Measurements from ENCODE around the gene THBD.

THBD gene

DNA sequence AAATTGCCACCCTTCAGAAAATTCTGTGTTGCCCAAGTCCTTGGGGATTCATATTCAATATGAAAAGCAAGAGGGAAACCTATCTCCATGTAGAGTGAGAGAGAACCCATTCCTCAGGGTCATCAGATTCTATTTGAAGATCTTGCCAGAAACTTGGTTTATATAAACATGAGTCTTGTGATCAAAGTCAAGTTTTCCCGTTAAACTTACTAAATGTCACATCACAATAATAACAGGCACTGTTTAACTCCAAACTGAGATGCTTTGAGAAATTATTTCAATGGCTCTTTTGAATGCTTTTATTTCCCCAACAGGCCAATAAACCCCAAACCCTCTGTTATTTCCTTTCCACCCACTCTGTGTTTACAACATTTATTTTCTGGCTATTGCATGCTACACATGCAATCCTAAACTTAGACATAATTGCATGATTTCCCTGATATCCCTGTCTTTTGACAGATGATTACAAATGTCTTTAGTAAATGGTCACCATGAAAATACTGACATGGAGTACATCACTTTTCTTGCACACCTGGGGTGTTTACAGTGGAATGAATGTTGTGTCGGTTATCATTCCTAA, 45.5 kb downstream of the THBD start:
- H3K27me3 ChIP-seq (replicated peaks; ENCODE audit: control insufficient read depth, insufficient read depth, low read length): peaks cover 1% of the 10 kb centered on the region
- H3K36me3 ChIP-seq (ENCODE audit: control insufficient read depth, insufficient read depth, low read length): no peaks in the 10 kb centered on the region
- TF ChIP-seq, protein P1, sequence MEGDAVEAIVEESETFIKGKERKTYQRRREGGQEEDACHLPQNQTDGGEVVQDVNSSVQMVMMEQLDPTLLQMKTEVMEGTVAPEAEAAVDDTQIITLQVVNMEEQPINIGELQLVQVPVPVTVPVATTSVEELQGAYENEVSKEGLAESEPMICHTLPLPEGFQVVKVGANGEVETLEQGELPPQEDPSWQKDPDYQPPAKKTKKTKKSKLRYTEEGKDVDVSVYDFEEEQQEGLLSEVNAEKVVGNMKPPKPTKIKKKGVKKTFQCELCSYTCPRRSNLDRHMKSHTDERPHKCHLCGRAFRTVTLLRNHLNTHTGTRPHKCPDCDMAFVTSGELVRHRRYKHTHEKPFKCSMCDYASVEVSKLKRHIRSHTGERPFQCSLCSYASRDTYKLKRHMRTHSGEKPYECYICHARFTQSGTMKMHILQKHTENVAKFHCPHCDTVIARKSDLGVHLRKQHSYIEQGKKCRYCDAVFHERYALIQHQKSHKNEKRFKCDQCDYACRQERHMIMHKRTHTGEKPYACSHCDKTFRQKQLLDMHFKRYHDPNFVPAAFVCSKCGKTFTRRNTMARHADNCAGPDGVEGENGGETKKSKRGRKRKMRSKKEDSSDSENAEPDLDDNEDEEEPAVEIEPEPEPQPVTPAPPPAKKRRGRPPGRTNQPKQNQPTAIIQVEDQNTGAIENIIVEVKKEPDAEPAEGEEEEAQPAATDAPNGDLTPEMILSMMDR (IDR thresholded peaks at IDR 0.05; ENCODE audit: insufficient read depth, low read length, poor library complexity, severe bottlenecking): no peak
- H3K4me3 ChIP-seq (replicated peaks; ENCODE audit: low read depth, low read length): no peak overlapping the region
- DNase-seq (ENCODE audit: extremely low read depth, insufficient read length): no peak

DNA sequence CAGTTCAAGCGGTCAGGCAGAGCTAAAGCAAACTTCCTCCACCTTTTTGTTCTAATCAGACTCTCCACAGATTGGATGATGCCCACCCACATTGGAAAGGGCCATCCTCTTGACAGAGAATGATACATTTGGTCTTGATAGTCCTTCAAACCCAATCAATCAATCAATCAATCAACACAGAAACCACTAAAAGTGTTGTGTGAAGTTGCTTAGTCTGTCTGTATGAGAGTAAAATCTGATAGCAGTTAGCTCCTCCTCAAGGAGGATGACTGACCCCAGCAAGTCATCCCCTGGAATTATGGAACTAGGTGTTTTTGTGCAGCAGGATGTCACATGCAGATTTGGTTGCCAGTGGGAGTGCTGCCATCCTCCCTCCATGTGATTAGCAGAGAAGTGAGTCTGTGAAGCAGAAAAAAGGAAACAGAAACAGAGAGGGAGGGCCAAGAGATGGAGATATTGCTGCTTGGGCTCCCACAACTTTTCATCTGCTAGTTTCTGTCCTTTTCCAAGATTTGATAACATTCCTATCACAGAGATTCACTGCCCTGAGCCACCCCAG, 46.3 kb downstream of the THBD start:
- TF ChIP-seq, protein P1 (IDR thresholded peaks at IDR 0.05; ENCODE audit: insufficient read depth, low read length, poor library complexity, severe bottlenecking): no peak
- no peak for DNase-seq (ENCODE audit: extremely low read depth, insufficient read length)
- Histone ChIP-seq H3K4me3 (replicated peaks; ENCODE audit: low read depth, low read length) (no peak overlapping the region), H3K27me3 (replicated peaks; ENCODE audit: control insufficient read depth, insufficient read depth, low read length) (peaks cover 1% of the 10 kb centered on the region), H3K36me3 (ENCODE audit: control insufficient read depth, insufficient read depth, low read length) (no peaks in the 10 kb centered on the region)

DNA sequence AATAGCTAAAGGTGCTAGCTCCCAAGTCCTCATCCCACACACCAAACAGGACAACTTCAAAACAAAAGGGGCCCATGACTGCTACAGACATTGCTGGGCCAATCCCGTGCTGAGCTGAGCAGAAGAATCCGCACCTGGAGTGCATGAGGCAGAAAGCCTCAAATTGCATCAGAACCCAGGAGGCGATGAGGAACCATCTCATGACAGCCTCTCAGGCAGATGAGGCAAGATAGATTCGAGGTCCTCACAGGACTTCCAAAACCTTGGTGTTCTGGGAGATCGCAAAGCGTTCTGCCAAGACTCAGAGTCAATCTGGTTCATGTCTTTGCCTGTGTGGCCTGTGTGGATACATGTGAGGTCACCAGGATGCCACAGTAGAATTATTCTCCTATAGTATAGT, 47.2 kb downstream of the THBD start:
- Histone ChIP-seq H3K36me3 (ENCODE audit: control insufficient read depth, insufficient read depth, low read length) (no peaks in the 10 kb centered on the region), H3K27me3 (replicated peaks; ENCODE audit: control insufficient read depth, insufficient read depth, low read length) (peaks cover 1% of the 10 kb centered on the region), H3K4me3 (replicated peaks; ENCODE audit: low read depth, low read length) (no peak overlapping the region)
- DNase-seq (ENCODE audit: extremely low read depth, insufficient read length): no peak
- TF ChIP-seq, protein P1 (IDR thresholded peaks at IDR 0.05; ENCODE audit: insufficient read depth, low read length, poor library complexity, severe bottlenecking): no peak

DNA sequence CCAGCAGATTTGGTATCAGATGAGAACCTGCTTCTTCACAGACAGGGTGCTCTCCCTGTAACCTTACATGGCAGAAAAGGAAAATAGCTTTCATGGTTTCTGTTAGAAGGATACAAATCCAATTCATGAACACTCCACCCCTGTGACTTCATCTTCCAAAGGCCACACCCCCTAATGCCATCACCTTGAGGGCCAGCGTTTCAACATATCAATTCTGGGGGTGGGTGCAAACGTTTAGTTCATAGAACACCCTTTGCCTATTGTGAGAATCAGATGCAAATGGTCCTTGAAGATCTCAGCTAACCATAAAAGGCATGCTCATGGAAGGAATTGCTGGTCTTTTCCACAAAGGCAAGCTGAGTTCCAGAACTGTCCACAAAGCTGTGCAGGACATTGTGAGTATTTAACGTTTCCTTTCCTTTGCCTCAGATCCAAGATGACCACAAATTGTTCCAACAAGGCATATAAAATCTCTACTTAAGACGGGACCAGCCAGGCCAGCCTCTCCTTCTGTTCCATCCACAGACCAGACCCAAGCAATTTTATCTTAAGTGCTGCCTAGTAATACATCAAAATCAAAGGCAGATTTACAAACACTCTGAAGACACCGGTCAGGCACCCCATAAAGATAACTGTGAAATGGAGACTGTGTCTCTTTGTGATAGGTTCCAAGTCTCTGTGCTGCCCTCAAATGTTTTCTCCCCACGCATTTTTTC, 49.1 kb downstream of the THBD start:
- no peak overlapping the region for H3K4me3 ChIP-seq (replicated peaks; ENCODE audit: low read depth, low read length)
- TF ChIP-seq, protein P1 (IDR thresholded peaks at IDR 0.05; ENCODE audit: insufficient read depth, low read length, poor library complexity, severe bottlenecking): no peak
- H3K27me3 ChIP-seq (replicated peaks; ENCODE audit: control insufficient read depth, insufficient read depth, low read length): peaks cover 1% of the 10 kb centered on the region
- no peak for DNase-seq (ENCODE audit: extremely low read depth, insufficient read length)
- no peaks in the 10 kb centered on the region for H3K36me3 ChIP-seq (ENCODE audit: control insufficient read depth, insufficient read depth, low read length)

DNA sequence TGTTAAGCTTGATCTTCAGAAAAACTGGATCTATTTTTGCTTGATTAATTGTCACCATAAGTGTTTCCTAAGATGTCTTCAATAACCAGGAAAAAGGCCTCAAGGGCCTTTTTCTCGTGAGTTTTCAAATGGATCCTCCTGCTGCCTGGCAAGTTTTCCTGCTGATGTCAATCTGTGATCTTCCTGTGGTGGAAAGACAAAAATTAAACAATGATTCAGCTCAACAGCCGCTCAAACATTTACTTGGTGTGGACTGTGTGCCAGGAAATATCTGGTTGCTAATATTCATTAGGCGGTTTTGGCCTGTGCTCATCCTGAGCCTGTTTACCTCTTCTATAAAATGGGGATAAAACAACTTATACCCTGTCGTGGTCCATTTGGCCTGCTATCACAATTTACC, 49.7 kb downstream of the THBD start:
- H3K36me3 ChIP-seq (ENCODE audit: control insufficient read depth, insufficient read depth, low read length): no peaks in the 10 kb centered on the region
- H3K27me3 ChIP-seq (replicated peaks; ENCODE audit: control insufficient read depth, insufficient read depth, low read length): peaks cover 1% of the 10 kb centered on the region
- no peak overlapping the region for H3K4me3 ChIP-seq (replicated peaks; ENCODE audit: low read depth, low read length)
- DNase-seq (ENCODE audit: extremely low read depth, insufficient read length): no peak
- TF ChIP-seq, protein P1 (IDR thresholded peaks at IDR 0.05; ENCODE audit: insufficient read depth, low read length, poor library complexity, severe bottlenecking): no peak

Measured in GM06990 (cell line).